ENCODE results near the gene UBA52.
"Not testable (repeated sequence)": the region's sequence is repeated elsewhere in the genome, so short reads cannot be mapped to it uniquely, and the experiment has no call there.

The UBA52 gene

DNA sequence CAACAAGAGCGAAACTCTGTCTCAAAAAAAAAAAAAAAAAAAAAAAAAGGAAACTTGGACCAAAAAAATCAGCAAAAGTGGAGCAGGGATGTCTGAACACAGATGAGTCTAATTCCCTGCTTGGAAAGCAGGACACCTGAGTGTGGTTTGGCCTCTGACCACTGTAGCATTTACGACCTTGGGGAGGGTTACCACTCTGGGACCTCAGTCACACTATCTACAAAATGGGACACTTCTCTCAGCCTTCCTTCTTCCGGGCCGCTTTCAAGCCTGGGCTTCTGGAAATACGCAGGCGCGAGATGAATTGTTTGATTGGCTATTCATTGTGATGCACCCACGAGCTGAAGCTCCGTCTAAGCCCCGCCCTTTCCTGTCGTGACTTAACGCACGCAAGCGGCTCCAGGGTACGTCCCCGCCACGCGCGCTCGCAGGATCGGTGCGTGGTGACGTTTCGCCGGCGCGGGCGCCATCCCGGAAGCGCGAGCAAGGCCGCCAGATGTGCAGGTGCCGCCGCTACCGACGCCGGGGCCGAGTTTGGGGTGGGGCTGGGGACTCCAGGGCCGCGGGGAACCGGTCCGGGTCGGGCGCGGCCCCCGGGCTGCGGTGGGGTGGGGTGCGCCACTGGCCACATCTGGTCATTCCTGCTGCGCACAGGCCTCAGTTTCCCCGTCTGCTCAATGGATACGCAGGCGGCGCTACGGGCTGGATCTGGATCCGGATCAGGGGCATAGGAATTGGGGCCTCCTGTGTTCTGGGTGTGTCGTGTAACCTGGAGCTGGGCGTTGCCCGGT is 14.1 kb upstream of the UBA52 start, which contains the start of gene KXD1:
Gene KXD1, plus strand, starts transcription at position 460 of the 791 bp plus-strand sequence. CDS start 4,187 bp downstream, outside the sequence.
- peak; percentile 98 for DNase-seq (ENCODE audit: low spot score)

DNA sequence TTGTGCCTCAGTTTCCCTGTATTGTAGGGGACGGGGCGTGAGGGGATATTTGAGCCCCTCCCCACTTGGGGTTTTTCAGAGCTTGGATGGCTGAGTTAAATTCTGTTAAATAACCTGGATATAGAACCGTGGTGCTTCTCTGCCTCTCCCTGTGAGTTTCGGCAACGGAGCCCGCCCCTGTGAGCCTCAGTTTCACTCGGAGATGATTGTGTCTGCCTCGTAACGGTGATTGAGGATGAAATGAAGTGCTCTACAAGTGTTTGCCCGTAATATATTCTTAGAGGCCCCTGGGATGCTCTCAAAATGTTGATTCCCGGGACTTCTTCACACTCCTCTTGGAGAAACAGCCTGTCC is 13.5 kb upstream of the UBA52 start:
- DNase-seq (ENCODE audit: low spot score), result no peak

- DNase-seq (ENCODE audit: low spot score), result no peak
Measured at GRCh38 chr19:18558604-18559003, 13.1 kb upstream of the UBA52 start.

GRCh38 chr19:18559685-18560084 is 12.0 kb upstream of the UBA52 start:
- no peak for DNase-seq (ENCODE audit: low spot score)

DNA sequence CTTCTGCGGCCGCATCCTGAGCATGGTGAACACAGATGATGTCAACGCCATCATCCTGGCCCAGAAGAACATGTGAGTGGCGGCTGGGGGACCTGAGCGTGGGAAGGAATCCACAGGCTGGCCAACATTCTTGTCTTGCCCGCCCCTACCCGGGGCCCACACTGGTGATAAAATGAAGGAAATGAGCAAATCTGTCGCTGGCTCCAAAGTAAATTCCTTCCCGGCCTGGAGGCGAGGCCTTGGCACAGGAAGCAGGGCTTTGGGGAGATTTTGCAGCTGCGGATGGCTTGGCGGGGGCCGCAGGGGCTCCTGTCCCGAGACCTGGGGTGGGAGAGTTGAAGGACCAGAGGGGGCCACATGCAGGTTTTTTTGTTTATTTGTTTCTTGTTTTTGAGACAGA is 9.6 kb upstream of the UBA52 start:
- DNase-seq (ENCODE audit: low spot score), result peak; percentile 50

DNA sequence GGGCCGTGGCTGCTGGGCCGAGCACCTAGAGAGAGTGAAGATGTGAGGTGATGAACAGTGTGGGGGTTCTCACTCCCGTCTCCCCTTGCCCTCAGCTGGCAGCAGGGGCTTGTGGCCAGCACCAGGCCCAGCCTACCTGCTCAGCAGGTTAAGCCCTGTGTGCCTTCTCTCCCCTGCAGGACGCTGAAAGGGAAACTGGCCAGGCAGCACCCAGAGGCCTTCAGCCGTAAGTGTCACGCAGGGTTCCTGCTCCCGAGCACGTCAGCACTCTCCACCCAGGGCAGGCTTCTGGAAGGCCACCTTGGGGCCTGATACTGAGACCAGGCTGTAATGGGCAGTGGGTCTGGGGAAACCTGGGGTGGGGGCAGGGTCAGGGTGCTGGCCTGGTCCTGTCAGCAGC is 4.7 kb upstream of the UBA52 start:
- no peak for DNase-seq (ENCODE audit: low spot score)

DNA sequence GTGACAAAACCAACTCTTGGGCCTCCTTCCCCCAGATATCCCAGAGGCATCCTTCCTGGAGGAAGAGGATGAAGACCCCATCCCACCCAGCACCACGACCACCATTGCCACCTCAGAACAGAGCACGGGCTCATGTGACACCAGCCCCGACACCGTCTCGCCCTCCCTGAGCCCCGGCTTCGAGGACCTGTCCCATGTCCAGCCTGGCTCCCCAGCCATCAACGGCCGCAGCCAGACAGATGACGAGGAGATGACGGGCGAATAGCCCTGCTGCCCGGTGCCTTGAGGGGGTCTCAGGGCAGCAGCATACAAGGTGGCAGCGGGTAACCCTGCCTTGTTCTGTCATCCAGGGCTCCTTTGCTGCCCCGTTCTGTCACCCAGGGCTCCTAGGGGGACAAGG is 3.3 kb upstream of the UBA52 start:
- no peak for DNase-seq (ENCODE audit: low spot score)

- no peak for DNase-seq (ENCODE audit: low spot score)
Measured at GRCh38 chr19:18574691-18575291, 3.1 kb downstream of the UBA52 start.

DNA sequence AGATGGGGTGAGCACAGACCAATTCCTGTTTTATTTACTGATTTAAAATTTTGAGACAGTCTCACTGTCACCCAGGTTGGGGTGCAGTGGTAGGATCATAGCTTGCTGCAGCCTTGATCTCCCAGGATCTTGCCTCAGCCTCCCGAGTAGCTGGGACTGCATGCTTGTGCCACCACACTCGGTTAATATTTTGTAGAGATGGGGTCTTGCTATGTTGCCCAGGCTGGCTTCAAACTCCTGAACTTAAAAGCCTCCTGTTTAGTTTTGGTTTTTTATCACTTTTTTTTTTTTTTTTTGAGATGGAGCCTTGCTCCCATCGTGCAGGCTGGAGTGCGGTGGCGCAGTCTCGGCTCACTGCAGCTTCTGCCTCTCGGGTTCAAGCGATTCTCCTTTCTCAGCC is 4.7 kb downstream of the UBA52 start:
- DNase-seq (ENCODE audit: low spot score), result no peak

DNA sequence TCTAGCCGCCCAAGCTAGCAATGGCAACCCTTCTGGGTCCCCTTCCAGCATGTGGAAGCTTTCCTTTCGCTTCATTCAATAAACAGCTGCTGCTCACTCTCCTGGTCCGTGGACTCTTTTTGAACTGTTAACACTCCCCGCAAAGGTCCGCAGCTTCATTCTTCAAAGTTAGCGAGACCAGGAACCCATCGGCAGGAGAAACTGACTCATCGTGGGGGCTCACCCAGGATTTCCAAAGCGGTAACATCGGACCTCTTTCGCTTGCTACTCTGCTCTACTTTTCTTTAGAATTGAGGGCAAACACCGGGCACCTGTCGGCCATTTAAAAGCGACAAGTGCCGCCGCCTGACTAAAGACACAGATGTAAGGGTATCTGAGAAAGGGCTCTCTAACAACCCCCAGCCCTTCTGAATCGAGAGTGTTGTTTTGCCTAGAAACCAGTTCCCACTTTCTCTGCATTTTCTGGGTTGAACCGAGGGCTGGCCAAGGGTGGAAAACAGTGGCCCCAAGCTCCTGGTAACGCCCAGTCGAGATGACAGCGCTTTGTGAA is 5.8 kb downstream of the UBA52 start:
- no peak for DNase-seq (ENCODE audit: low spot score)

DNA sequence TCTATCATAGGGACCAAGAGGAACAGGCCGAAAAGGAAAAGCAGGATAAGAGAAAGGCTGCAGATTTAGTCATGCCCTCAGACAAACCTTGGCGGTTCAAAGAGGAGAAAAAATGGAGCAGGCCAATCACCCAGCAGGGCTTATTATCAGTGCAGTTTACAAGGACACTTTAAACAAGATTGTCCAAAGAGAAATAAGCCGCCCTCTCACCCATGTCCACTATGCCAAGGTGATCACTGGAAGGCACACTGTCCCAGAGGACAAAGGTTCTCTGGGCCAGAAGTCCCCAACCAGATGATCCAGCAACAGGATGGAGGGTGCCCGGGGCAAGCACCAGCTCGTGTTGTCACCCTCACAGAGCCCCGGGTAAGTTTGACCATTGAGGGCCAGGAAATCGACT is 8.7 kb downstream of the UBA52 start:
- DNase-seq (ENCODE audit: low spot score), result no peak

DNA sequence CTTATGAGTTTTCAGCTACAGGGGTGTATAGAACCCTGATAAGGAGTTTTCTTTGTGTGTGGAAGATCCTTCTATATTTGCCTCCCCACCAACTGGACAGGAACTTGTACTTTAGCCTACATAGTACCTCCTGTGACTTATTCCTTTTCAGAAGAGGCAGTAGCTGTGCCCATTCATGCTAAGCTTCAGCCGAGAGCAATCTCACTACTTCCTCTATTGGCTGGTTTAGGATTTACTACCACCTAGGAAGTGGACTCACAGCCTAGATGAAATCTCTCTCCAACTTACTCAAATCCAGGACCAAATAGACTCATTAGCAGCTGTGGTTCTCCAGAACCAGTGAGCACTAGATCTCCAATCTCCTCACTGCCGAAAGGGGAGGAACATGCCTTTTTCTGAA is 14.6 kb downstream of the UBA52 start:
- no peak for DNase-seq (ENCODE audit: low spot score)

DNA sequence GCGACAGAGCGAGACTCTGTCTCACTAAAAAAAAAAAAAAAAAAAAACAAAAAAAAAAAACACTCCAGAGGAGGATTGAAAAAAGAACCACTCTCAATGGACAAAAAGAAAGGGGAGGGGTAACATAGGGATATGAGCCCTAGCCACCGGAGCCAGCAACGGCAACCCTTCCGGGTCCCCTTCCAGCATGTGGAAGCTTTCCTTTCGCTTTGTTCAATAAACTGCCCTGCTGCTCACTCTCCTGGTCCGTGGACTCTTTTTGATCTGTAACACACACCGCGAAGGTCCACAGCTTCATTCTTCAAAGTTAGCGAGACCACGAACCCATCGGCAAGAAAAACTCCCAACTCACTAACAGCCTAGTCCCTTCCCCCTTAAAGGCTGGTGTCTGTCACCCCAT is 15.9 kb downstream of the UBA52 start:
- no peak for DNase-seq (ENCODE audit: low spot score)

- no peak for DNase-seq (ENCODE audit: low spot score)
Measured at GRCh38 chr19:18587962-18588610, 16.4 kb downstream of the UBA52 start.

DNA sequence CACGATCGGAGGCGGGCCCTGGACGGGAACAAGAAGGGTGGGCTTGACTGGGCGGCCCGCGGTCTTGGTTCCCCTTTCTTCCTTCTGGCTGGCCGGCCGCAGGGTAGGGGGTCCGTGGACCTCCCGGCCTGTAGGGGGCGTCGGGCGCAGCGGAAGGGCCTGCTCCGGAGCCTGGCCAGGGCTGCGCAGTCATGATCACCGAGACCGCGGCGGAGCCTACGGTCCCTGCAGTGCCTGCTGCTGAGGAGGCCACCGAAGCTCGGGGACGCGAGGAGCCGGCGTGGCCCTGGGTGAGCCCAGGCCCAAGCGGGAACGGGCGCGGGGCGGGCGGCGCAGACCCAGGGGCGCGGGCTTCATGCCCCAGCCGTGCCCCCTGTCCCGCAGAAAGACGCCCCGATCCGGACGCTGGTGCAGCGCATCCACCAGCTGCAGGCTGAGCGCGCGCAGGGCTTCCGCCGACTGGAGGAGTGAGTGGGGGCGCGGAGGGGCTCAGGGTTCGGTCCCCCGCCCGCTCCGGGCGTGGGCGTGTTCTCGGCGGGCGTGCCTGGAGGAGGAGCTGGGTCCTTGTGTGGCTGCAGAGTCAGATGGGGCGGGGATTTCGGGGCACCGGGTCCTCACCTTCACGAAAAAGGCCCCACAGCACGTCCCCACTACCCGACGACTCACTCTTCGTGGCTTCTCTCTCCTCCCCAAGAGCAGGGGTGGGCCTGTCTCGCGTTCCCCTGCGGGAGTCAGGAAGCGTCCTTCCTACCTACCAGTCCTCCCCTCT is 17.1 kb downstream of the UBA52 start, which contains the start of gene REX1BD:
Gene REX1BD, plus strand, starts transcription at position 188 of the 769 bp plus-strand sequence. Its CDS starts 4 bp downstream, at position 192.
- DNase-seq (ENCODE audit: low spot score), result peak; percentile 89

DNA sequence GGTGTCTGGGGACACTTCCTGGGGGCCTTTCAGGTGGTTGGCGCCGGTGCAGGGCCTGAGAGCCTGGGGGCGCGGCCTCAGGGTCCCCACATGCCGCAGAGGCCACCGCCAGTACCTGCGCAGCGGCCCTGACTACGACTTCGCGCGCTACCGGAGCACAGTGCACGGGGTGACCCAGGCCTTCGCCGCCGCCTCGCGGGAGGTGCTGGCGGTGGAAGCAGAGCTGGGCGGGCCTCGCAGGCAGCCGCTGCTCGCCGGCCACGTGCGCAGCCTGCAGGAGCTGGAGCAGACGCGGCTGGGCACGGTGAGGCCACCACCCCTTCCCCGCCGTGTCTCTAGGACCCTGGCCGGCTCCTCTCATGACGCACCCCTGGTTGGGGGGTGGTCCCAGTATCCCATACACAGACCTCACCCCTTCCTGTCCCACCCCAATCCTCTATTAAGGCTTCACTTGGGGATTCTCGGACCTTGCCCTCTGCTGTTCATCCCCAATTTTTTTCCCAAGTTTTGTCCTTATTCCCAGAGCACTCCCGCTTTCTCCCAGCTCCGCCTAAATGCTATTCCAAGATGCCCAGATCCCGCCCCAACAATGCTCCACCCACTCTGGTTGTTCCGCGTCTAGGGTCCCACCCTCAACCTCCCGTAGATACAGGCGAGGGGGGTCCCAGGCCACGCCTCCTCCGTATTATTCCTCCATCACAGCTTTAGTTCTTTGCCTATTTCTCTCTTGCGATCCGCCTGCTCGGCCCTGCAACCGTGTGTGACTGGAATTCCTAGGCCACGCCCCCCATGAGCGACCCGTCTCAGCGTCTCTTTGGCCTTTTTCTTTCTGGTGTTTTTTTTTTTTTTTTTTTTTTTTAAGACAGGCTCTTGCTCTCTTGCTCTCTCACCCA is 18.0 kb downstream of the UBA52 start:
- peak; percentile 83 for DNase-seq (ENCODE audit: low spot score)

GRCh38 chr19:18590273-18591272 is 18.9 kb downstream of the UBA52 start:
- peak; percentile 12 for DNase-seq (ENCODE audit: low spot score)

DNA sequence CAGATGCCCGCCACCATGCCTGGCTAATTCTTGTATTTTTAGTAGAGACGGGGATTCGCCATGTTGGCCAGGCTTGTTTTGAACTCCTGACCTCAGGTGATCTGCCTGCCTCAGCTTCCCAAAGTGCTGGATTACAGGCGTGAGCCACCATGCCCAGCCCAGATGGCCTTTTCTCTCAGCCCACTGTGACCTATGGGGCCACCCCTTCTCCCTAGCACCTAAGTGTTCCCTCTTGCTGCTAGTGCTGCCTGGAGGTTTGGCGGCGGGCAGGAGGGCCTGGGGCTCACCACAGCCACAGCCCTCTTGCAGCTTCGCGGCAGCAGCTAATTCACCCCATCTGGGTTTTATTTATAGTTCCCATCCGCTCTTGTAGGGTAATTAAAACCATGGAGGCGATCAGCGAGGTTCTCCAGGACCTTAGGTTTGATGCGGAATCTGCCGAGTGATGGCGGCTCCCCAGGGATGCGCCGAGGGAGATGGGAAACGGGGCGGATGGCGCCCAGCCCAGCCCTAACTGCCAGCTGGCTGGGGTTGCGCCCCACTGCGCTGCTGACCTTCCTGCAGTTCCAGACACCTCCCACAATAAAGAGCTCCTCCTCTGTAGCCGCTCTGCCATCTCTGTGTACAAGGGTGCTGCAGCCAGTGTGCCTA is 20.2 kb downstream of the UBA52 start:
- DNase-seq (ENCODE audit: low spot score), result no peak

GRCh38 chr19:18592732-18593131 is 21.1 kb downstream of the UBA52 start:
- DNase-seq (ENCODE audit: low spot score), result not testable (repeated sequence)
